ENCODE data around the gene CHD6.

The CHD6 gene

DNA sequence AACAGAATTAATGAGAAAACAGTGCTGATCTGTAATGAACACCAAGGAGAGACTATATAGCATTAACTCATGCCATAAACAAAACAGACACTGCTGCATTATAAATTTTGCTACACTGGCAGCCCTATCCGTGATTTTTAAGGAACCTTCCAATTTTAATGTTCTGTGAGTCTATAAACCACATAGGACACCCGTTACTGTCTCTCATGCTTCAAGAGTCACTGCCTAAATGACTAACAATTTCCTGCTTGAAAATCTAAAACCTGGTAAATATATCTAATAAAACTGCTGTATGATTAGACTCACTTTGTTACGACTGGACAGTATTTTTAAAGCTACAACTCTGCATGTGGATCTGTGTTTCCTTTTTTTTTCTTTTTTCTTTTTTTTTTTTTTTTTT, 8.7 kb downstream of the CHD6 start:
- peaks cover 65% of the 10 kb centered on the region for H3K79me2 ChIP-seq (ENCODE audit: insufficient read depth, low read length)
- no peaks in the 10 kb centered on the region for H4K20me1 ChIP-seq (ENCODE audit: insufficient read depth, low read length)
- no peak overlapping the region for H3K4me3 ChIP-seq (ENCODE audit: low read depth, low read length, poor library complexity, severe bottlenecking)
- H3K4me1 ChIP-seq (ENCODE audit: insufficient read depth, low read length, severe bottlenecking), result no peaks in the 10 kb centered on the region
- H3K4me2 ChIP-seq (ENCODE audit: low read length), result no peak overlapping the region
- H3K36me3 ChIP-seq (ENCODE audit: insufficient read depth, low read length), result no peaks in the 10 kb centered on the region; the same call in 1 of the 2 replicates
- no peak overlapping the region for H3K27ac ChIP-seq (ENCODE audit: low read depth, low read length, poor library complexity, severe bottlenecking)
- no peaks in the 10 kb centered on the region for H3K27me3 ChIP-seq (ENCODE audit: insufficient read depth, low read length)
- no peaks in the 10 kb centered on the region for H3K9me2 ChIP-seq (ENCODE audit: low read depth, low read length)
- H3K9ac ChIP-seq (ENCODE audit: low read length), result no peak overlapping the region
- TF ChIP-seq EZH2 (IDR thresholded peaks at IDR 0.05; ENCODE audit: borderline replicate concordance, low read length), result no peak
- TF ChIP-seq, protein P1, sequence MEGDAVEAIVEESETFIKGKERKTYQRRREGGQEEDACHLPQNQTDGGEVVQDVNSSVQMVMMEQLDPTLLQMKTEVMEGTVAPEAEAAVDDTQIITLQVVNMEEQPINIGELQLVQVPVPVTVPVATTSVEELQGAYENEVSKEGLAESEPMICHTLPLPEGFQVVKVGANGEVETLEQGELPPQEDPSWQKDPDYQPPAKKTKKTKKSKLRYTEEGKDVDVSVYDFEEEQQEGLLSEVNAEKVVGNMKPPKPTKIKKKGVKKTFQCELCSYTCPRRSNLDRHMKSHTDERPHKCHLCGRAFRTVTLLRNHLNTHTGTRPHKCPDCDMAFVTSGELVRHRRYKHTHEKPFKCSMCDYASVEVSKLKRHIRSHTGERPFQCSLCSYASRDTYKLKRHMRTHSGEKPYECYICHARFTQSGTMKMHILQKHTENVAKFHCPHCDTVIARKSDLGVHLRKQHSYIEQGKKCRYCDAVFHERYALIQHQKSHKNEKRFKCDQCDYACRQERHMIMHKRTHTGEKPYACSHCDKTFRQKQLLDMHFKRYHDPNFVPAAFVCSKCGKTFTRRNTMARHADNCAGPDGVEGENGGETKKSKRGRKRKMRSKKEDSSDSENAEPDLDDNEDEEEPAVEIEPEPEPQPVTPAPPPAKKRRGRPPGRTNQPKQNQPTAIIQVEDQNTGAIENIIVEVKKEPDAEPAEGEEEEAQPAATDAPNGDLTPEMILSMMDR (IDR thresholded peaks at IDR 0.05; ENCODE audit: low read length), result no peak
- H2AFZ ChIP-seq (ENCODE audit: low read length), result no peak overlapping the region
- no peaks in the 10 kb centered on the region for H3F3A ChIP-seq (ENCODE audit: insufficient read depth, low read length)
- no peaks in the 10 kb centered on the region; the same call in 1 of the 2 replicates for H3K9me3 ChIP-seq (ENCODE audit: low read length)

DNA sequence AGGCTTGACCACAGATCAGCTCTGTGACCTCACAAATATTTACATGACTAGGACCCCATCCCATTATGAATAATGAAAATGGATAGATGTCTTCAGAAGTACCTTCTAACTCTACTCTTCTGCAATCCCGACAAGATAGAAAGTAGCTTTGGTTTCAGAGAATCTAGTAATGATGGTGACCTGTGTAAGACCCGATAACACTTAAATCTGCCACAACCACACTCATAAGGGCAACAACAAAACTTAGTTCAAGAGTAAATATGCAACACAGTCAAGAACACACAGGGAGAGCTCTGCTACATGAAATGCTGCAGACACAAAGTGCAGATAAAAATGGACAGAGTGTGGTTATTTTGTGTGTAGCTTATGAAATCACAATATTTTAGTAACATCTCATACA, 9.6 kb downstream of the CHD6 start:
- Histone ChIP-seq H4K20me1 (ENCODE audit: insufficient read depth, low read length) (no peaks in the 10 kb centered on the region), H3K4me1 (ENCODE audit: insufficient read depth, low read length, severe bottlenecking) (no peaks in the 10 kb centered on the region), H3K36me3 (ENCODE audit: insufficient read depth, low read length) (no peaks in the 10 kb centered on the region; the same call in 1 of the 2 replicates), H3K4me3 (ENCODE audit: low read depth, low read length, poor library complexity, severe bottlenecking) (no peak overlapping the region), H3K27ac (ENCODE audit: low read depth, low read length, poor library complexity, severe bottlenecking) (no peak overlapping the region), H3K79me2 (ENCODE audit: insufficient read depth, low read length) (peaks cover 56% of the 10 kb centered on the region), H3K9me2 (ENCODE audit: low read depth, low read length) (no peaks in the 10 kb centered on the region), H2AFZ (ENCODE audit: low read length) (no peak overlapping the region), H3K9ac (ENCODE audit: low read length) (no peak overlapping the region), H3K9me3 (ENCODE audit: low read length) (no peaks in the 10 kb centered on the region; the same call in 1 of the 2 replicates), H3K4me2 (ENCODE audit: low read length) (no peak overlapping the region), H3K27me3 (ENCODE audit: insufficient read depth, low read length) (no peaks in the 10 kb centered on the region), H3F3A (ENCODE audit: insufficient read depth, low read length) (no peaks in the 10 kb centered on the region)
- no peak for TF ChIP-seq EZH2 (IDR thresholded peaks at IDR 0.05; ENCODE audit: borderline replicate concordance, low read length)
- TF ChIP-seq, protein P1 (IDR thresholded peaks at IDR 0.05; ENCODE audit: low read length), result no peak

- Histone ChIP-seq H3K9me2 (ENCODE audit: low read depth, low read length) (no peaks in the 10 kb centered on the region), H3K4me3 (ENCODE audit: low read depth, low read length, poor library complexity, severe bottlenecking) (no peak overlapping the region), H3K27me3 (ENCODE audit: insufficient read depth, low read length) (no peaks in the 10 kb centered on the region), H3K4me1 (ENCODE audit: insufficient read depth, low read length, severe bottlenecking) (no peaks in the 10 kb centered on the region), H3K9me3 (ENCODE audit: low read length) (no peaks in the 10 kb centered on the region; the same call in 1 of the 2 replicates), H3K4me2 (ENCODE audit: low read length) (no peak overlapping the region), H3K27ac (ENCODE audit: low read depth, low read length, poor library complexity, severe bottlenecking) (no peak overlapping the region), H4K20me1 (ENCODE audit: insufficient read depth, low read length) (no peaks in the 10 kb centered on the region), H3K79me2 (ENCODE audit: insufficient read depth, low read length) (peaks cover 49% of the 10 kb centered on the region), H2AFZ (ENCODE audit: low read length) (no peak overlapping the region), H3F3A (ENCODE audit: insufficient read depth, low read length) (no peaks in the 10 kb centered on the region), H3K9ac (ENCODE audit: low read length) (no peak overlapping the region), H3K36me3 (ENCODE audit: insufficient read depth, low read length) (no peaks in the 10 kb centered on the region)
- TF ChIP-seq EZH2 (IDR thresholded peaks at IDR 0.05; ENCODE audit: borderline replicate concordance, low read length), result no peak
- TF ChIP-seq, protein P1 (IDR thresholded peaks at IDR 0.05; ENCODE audit: low read length), result no peak
Observed at GRCh38 chr20:41607791-41608190, 10.4 kb downstream of the CHD6 start.

All from OCI-LY1 (cell line).